ENCODE measurements around the gene PCDHGA7. TPM values are rescaled to one million over a fixed set of nuclear protein-coding genes. Genes with fewer than 3 reads are reported as not detected.

Gene PCDHGA7
- total RNA-seq, 1 experiment from 2014 or later, result 0.83 TPM

DNA sequence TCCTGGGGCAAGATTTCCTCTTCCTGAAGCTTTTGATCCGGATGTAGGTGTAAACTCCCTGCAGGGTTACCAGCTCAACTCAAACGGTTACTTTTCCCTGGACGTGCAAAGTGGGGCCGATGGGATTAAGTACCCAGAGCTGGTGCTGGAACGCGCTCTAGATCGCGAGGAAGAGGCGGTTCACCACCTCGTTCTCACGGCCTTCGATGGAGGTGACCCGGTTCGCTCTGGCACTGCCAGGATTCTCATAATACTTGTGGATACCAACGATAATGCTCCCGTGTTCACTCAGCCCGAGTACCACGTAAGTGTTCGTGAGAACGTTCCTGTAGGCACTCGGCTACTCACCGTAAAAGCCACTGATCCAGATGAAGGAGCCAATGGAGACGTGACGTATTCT lies 26.9 kb upstream of the PCDHGA7 start:
- no peak for DNase-seq
- Mint-ChIP-seq H3K9me3 (peaks cover 60 to 63% of the 10 kb centered on the region in 2 experiments), H3K36me3 (ENCODE audit: insufficient read depth in 1 of 3, low read depth in 3 of 3) (peaks cover 20 to 68% (median 50%) of the 10 kb centered on the region in 3 experiments), H3K27ac (no peak overlapping the region), H3K4me1 (peaks cover 2 to 3% of the 10 kb centered on the region in 2 experiments; a peak in 2 of 4 replicates), H3K27me3 (ENCODE audit: low read depth) (peaks cover 3% of the 10 kb centered on the region), H3K4me3 (no peak overlapping the region)
- H2AFZ ChIP-seq (ENCODE audit: low read length), result no peak overlapping the region
- H3K4me2 ChIP-seq (ENCODE audit: insufficient read depth, insufficient read length, low read length), result no peak overlapping the region
- no peak overlapping the region for H3K4ac ChIP-seq (ENCODE audit: low read depth, low read length)
- no peak overlapping the region for H2BK120ac ChIP-seq (ENCODE audit: low read depth, low read length, poor library complexity, severe bottlenecking)
- H3K27ac ChIP-seq (ENCODE audit: insufficient read length, low read depth, low read length), result no peak overlapping the region
- WGBS (ENCODE audit: extremely low coverage, insufficient read length, low lambda C conversion rate), result no CpG with 5 or more reads among the region's 24 CpGs
- H4K91ac ChIP-seq (ENCODE audit: insufficient read length, low read depth, low read length), result no peak overlapping the region
- no peak overlapping the region for H2BK5ac ChIP-seq (ENCODE audit: insufficient read length, low read length)
- H2AK5ac ChIP-seq (ENCODE audit: insufficient read length, low read length), result no peak overlapping the region
- peaks cover 32% of the 10 kb centered on the region for H3K9me3 ChIP-seq (ENCODE audit: control insufficient read depth, low read depth, low read length)
- no peaks in the 10 kb centered on the region for H4K20me1 ChIP-seq (ENCODE audit: control insufficient read depth, insufficient read depth, insufficient read length)
- no peak overlapping the region for H3K23ac ChIP-seq (ENCODE audit: insufficient read length, low read depth, low read length)
- H3K23me2 ChIP-seq (ENCODE audit: insufficient read length, low read depth, low read length, poor library complexity, severe bottlenecking), result no peaks in the 10 kb centered on the region
- no peaks in the 10 kb centered on the region for H3K27me3 ChIP-seq (ENCODE audit: insufficient read depth, low read length)
- no peak overlapping the region for H3K14ac ChIP-seq (ENCODE audit: insufficient read depth, low read length)
- H2BK20ac ChIP-seq (ENCODE audit: low read depth, low read length, poor library complexity, severe bottlenecking), result no peak overlapping the region
- H3K9ac ChIP-seq (ENCODE audit: extremely low read depth, insufficient read length, low read length), result no peak overlapping the region
- no peak overlapping the region for H4K8ac ChIP-seq (replicated peaks; ENCODE audit: insufficient read length, low read depth, low read length)
- no peak overlapping the region for H3K56ac ChIP-seq (ENCODE audit: insufficient read length, low read depth, low read length)
- H2BK15ac ChIP-seq (ENCODE audit: low read depth, low read length), result no peak overlapping the region
- no peaks in the 10 kb centered on the region for H3K79me2 ChIP-seq (ENCODE audit: insufficient read depth, low read length)
- no peak overlapping the region for H4K5ac ChIP-seq (ENCODE audit: insufficient read length, low read depth, low read length)
- no peak overlapping the region for H3T11ph ChIP-seq (ENCODE audit: low read length)
- TF ChIP-seq, protein P1, sequence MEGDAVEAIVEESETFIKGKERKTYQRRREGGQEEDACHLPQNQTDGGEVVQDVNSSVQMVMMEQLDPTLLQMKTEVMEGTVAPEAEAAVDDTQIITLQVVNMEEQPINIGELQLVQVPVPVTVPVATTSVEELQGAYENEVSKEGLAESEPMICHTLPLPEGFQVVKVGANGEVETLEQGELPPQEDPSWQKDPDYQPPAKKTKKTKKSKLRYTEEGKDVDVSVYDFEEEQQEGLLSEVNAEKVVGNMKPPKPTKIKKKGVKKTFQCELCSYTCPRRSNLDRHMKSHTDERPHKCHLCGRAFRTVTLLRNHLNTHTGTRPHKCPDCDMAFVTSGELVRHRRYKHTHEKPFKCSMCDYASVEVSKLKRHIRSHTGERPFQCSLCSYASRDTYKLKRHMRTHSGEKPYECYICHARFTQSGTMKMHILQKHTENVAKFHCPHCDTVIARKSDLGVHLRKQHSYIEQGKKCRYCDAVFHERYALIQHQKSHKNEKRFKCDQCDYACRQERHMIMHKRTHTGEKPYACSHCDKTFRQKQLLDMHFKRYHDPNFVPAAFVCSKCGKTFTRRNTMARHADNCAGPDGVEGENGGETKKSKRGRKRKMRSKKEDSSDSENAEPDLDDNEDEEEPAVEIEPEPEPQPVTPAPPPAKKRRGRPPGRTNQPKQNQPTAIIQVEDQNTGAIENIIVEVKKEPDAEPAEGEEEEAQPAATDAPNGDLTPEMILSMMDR (conservative IDR thresholded peaks at IDR 0.05), result no peak
- no peak overlapping the region for H3K18ac ChIP-seq (ENCODE audit: insufficient read length, low read depth, low read length)
- H3K4me1 ChIP-seq (ENCODE audit: insufficient read depth, low read length), result no peaks in the 10 kb centered on the region
- H3K79me1 ChIP-seq (ENCODE audit: insufficient read depth, low read depth, low read length, poor library complexity, severe bottlenecking), result no peaks in the 10 kb centered on the region
- H2BK12ac ChIP-seq (ENCODE audit: insufficient read length, low read depth, low read length), result no peak overlapping the region
